VCaP (cell line): ENCODE data around the gene ZNF221.

ENCODE experiments used
- H3K27ac ChIP-seq: fragments of 450-650 bp; 2 replicates; pipeline ENCODE4 v1.5.1; 2017
- CTCF ChIP-seq: fragments of 450-650 bp; conservative IDR thresholded peaks from 2 replicates; pipeline ENCODE4 v1.5.1; 2017; ENCODE audit warnings: mild to moderate bottlenecking, moderate library complexity

ZNF221 gene

GRCh38 chr19:44002566-44003460 is 51.8 kb downstream of the ZNF221 start, which contains the start of gene ZNF230:
TSS of gene ZNF230 (plus strand) at chr19:44002957. CDS start at chr19:44007079, 4,122 bp downstream.
- H3K27ac ChIP-seq, result peak within 1 kb of the TSS; percentile 67
- TF ChIP-seq CTCF, result no peak

GRCh38 chr19:44003461-44004009 is 52.5 kb downstream of the ZNF221 start:
- peak overlapping the region; percentile 67 for H3K27ac ChIP-seq
- TF ChIP-seq CTCF, result peak; percentile 19; the same call in 1 of the 2 replicates

GRCh38 chr19:44005973-44006372 is 54.9 kb downstream of the ZNF221 start:
- no peak overlapping the region for H3K27ac ChIP-seq
- no peak for TF ChIP-seq CTCF

- TF ChIP-seq CTCF, result no peak
- H3K27ac ChIP-seq, result no peak overlapping the region
These were observed 56.4 kb downstream of the ZNF221 start for GRCh38 chr19:44007473-44007872.

GRCh38 chr19:44010468-44010867 is 59.4 kb downstream of the ZNF221 start:
- no peak overlapping the region for H3K27ac ChIP-seq
- no peak for TF ChIP-seq CTCF
